Effector CD8-positive, alpha-beta T cell (primary cell): ENCODE results near the gene RRP1.
A peak's percentile ranks its signal among the peaks of the same experiment; 100 is the strongest.

Experiments
- DNase-seq: peaks from one replicate; lab custom pipeline; 2025; lab: John Stamatoyannopoulos, UW
- total RNA-seq, 4 experiments: gene quantifications; one replicate each; lab custom pipeline; 2026; lab: John Stamatoyannopoulos, UW

RRP1 gene
- 47.6 to 116 (median 49.8) reads per million in 4 experiments for total RNA-seq

DNA sequence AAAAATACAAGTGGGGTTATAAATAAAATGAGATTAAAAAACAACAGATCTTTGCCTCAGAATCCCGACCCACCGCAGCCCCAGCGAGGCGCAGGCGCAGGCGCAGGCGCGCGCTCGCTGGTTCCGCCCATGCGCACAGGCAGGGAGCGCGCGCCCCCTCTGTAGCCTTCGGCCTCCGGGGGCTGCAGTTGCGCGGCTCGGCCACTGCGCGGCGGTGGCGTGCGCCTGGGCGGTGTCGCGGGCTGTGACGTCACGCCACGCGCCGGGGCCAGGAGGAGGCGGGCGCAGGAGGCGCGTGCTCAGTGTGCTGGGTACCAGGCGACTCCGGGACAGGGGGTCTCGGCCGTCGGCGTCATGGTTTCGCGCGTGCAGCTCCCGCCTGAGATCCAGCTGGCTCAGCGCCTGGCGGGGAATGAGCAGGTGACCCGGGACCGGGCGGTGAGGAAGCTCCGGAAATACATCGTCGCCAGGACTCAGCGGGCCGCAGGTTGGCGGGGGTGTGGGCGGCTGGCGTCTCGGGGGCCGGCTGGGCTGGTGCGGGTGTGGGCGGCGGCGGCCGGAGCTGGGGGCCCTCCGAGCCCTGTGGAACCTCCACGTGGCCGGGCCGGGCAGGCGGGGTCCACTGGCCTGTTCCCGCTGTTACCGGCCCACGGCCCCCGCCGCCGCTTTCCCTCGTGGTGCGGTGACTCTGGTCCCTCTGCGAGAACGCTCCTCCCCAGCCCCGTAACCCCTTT, at the start of gene RRP1:
Gene RRP1, plus strand, starts transcription at position 302 of the 734 bp plus-strand sequence. Its CDS starts 53 bp downstream, at position 355.
- DNase-seq: peak; percentile 93

DNA sequence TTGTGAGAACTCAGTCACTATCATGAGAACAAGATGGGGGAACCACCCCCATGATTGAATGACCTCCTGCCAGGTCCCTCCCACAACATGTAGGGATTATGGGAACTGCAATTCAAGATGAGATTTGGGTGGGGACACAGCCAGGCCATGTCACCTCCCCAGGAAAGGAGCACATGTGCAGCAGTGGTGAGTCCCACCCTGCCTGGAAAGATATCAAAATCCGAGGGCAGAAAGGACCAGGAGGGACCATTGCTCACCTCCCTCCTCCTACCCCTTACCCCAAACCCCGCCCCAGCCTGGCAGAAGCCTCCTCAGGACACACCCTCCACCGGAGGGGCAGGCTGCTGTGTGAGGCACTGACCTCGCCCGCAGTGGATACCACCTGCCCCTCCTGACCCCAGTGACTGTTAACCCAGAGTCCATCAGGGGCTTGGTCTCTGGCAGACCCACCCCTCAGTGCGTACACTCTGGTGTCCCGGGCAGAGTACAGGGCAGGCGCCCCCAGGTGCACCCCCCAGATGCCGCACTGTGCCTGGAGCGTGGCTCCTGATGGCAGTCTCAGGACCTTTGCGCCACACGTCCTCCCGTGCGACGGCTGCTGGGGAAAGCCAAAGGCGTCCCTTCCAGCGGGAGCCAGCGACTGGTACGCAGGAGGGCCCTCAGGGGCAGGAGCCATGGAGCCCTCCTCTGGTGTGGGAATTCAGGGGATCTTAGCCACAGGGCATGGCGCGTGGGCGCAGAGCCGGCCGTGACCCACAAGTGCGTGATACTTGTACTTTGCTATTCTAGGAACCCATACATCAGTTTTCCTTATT, 49.5 kb upstream of the RRP1 start:
- no peak for DNase-seq

- DNase-seq: no peak
These were observed 48.8 kb upstream of the RRP1 start for GRCh38 chr21:43740497-43741156.

GRCh38 chr21:43741423-43742096, 47.8 kb upstream of the RRP1 start:
- DNase-seq: no peak

DNA sequence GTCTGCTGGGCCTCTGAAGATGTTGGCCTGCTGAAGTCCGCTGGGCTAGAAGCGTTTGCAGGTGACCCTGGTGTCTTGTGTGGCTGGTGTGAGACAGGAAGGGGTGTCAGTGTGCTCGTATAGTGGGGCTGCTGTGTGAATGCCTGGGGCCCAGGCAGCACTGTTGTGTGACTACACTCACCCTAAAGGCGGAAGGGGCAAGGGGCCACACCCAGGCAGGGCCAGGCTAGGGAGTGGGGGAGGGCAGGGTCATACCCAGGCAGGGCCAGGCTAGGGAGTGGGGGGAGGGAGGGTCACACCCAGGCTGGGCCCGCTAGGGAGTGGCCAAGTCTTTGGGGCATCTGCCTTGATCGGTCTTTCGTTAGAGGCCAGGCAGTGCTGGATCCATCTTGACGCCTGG, 45.4 kb upstream of the RRP1 start:
- no peak for DNase-seq

DNA sequence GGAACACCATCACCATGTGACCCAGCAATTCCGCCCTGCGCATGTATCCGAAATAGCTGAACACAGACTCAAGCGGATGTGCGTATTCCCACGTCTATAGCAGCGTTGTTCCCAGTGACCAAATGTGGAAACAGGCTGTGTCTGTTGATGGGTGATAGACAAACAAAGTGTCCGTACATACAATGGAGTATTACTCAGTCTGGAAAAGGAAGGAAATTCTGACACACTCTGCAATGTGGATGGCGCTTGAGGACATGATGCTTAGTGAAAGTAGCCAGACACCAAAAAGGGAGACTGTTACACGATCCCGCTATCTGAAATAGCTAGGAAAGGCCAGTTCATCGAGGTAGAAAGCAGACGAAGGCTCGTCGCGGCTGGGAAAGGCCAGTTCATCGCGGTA, 44.7 kb upstream of the RRP1 start:
- DNase-seq: no peak

DNA sequence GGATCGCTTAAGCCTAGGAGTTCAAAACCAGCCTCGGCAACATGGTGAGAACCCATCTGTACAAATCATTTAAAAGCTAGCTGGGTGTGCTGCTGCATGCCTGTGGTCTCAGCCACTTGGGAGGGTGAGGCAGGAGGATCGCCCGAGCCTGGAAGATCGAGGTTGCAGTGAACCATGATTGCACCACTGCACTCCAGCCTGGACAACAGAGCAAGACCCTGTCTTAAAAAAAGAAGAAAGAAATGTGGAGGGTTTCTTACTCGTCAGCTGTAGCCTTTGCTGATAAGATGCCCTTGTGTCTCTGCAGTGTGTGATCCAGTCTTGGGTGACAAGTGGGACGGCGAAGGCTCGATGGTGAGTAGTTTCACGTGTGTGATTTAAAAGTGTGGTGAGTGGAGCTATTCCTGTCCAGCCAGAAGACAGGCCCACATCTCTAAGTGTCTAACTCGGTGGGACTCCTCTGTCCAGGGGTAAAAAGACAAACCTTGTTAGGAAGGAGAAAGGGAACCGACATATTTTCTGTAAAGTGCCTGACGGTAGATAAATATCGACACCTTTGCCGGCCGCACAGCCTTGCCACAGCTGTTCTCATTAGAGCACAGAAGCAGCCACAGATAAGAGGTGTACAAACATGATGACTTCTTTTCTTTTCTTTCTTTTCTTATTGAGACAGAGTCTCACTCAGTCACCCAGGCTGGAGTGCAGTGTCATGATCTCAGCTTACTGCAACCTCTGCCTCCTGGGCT, 43.4 kb upstream of the RRP1 start:
- DNase-seq: no peak

GRCh38 chr21:43748622-43749021, 40.8 kb upstream of the RRP1 start:
- no peak for DNase-seq

- no peak for DNase-seq
These were observed 39.6 kb upstream of the RRP1 start for GRCh38 chr21:43749651-43750262.

DNA sequence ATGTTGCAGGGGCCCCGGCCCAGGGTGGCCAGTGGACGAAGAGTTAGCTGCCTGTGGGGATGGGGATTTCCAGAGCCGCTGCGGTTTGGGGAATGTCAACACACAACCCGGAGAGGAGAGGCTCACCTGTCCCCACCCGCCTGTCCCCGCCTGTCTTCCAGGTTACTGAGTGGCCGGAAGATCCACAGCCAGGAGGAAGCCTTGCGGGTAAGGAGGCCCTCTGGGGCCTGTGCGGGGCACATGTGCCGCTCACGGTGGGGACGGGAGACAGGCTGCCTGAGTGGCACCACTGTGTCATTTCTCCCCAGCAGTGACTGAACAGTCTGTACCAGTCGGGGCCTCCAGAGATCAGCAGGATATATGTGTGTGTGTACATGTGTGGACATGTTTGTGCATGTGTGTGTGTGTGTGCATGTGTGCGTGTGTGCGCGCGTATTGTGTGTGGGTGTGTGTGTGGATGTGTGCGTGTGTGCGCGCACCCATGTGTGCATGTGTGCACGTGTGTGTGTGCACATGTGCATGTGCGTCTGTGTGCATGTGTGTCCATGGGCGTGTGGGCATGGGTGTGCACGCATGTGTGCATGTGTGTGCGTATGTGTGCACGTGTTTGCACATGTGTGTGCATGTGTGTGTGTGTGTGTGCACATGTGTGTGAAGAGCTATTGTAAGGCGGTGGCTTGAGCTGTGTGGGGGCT, 38.9 kb upstream of the RRP1 start:
- DNase-seq: no peak

GRCh38 chr21:43751955-43752591, 37.3 kb upstream of the RRP1 start:
- no peak for DNase-seq

DNA sequence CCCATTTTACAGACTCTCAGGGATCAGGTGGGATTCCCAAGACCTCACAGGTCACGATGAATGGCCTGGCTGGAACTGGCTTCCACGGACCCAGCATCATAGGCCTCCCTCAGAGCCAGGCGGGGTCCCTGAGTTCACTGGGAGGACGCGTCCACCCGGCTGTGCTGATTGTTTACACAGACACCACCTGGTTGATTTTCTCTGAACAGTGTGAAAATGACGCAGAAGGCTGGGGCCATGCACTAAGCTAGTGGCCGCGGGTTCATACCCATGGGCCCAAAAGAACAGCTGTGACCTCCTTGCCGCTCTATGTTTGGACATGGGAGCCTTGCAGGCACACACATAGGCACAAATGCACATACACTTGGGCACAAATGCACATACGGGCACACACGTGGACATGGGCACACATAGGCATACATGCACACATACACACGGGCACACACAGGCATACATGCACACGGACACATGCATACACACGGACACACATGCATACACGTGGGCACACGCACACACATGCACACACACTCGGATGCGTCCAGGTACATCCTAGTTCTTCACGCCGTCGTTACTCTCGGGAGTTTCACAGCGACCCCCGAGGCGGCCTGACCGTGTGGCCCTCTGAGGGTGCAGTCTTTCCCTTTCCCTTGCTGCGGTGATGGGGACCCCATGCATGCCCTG, 36.5 kb upstream of the RRP1 start:
- DNase-seq: no peak

DNA sequence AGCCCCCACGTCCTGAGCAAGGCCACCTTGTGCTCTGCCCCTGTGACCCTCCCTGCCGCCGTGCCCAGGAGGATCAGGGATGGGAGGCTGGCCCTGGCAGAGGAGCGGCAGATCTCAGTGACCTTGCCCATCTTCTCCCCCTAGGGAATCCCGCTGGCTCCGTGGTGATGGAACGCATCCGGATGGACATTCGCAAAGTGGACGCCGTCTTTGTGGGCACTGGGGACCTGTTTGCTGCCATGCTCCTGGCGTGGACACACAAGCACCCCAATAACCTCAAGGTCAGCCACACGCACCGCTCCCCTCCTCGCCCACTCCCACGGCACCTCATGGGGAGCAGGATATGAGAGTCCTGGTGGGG, 36.0 kb upstream of the RRP1 start:
- DNase-seq: no peak

- no peak for DNase-seq
These were observed 34.2 kb upstream of the RRP1 start for GRCh38 chr21:43754948-43755781.

- no peak for DNase-seq
These were observed 33.4 kb upstream of the RRP1 start for GRCh38 chr21:43755820-43756594.

GRCh38 chr21:43757601-43758000, 31.8 kb upstream of the RRP1 start:
- DNase-seq: no peak

DNA sequence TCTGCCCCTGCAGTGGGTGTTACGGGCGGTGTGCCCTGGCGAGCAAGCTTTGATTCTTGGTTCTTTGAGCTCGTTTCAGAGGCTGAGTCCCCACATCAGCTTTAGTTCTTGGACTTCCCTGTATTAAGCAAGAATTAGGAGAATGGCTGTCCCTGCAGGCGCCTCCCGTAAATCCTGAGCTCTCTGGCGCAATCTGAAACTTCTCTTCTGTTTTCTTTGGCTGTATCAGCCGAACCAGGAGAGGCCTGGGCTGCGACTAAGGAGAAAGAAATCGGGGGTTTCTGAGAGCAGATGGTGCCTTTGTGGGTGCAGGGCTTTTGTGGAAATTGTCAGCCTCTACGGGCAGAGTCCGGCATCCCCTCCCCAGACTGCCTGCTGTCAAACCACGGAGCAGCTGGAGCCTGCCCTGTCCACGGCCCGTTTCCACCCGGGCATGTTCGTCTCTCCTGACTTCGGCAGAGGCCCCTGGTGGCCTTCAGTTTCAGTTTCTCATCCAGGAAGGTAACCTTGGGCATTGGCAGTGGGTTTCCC, 31.2 kb upstream of the RRP1 start:
- DNase-seq: no peak
